ENCODE measurements around the gene TYSND1. TPM values are rescaled to one million over a fixed set of nuclear protein-coding genes. Genes with fewer than 3 reads are reported as not detected.

Gene TYSND1
- total RNA-seq, 2 donors from 2014 or later, result 18.2 to 32.4 TPM

DNA sequence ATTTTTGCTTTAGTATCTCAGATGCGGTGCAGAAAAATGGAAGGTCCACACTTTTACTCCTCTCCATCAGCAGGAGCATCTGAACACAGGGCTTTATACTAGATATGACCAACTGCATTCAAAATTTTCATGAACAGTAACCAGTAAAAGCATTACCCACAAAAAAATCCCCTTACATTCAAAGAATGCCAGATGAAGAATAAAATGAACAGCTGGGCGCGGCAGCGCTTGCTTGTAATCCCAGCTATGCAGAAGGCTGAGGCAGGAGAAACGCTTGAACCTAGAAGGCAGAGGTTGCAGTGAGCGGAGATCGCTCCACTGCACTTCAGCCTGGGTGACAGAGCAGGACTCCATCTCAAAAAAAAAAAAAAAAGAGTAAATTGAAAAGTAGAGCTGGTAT, 20.7 kb upstream of the TYSND1 start:
- H3K27ac ChIP-seq, result no peak overlapping the region
- intact Hi-C loops (cut with DNase I), result no loop called here
- no peak for DNase-seq (ENCODE audit: low spot score)
- WGBS, result 89% methylated on average over 7 of the region's 7 CpGs
- no peaks in the 10 kb centered on the region for H3K9me3 ChIP-seq
- no peak for TF ChIP-seq POLR2AphosphoS5 (IDR thresholded peaks at IDR 0.05)
- no peak for TF ChIP-seq POLR2A (IDR thresholded peaks at IDR 0.05)
- TF ChIP-seq, protein P1, sequence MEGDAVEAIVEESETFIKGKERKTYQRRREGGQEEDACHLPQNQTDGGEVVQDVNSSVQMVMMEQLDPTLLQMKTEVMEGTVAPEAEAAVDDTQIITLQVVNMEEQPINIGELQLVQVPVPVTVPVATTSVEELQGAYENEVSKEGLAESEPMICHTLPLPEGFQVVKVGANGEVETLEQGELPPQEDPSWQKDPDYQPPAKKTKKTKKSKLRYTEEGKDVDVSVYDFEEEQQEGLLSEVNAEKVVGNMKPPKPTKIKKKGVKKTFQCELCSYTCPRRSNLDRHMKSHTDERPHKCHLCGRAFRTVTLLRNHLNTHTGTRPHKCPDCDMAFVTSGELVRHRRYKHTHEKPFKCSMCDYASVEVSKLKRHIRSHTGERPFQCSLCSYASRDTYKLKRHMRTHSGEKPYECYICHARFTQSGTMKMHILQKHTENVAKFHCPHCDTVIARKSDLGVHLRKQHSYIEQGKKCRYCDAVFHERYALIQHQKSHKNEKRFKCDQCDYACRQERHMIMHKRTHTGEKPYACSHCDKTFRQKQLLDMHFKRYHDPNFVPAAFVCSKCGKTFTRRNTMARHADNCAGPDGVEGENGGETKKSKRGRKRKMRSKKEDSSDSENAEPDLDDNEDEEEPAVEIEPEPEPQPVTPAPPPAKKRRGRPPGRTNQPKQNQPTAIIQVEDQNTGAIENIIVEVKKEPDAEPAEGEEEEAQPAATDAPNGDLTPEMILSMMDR (IDR thresholded peaks at IDR 0.05), result no peak
- no peaks in the 10 kb centered on the region for H3K27me3 ChIP-seq (replicated peaks; ENCODE audit: insufficient read depth)
- H3K4me3 ChIP-seq, result no peak overlapping the region
- H3K4me1 ChIP-seq (replicated peaks), result no peaks in the 10 kb centered on the region
- H3K36me3 ChIP-seq, result no peaks in the 10 kb centered on the region

DNA sequence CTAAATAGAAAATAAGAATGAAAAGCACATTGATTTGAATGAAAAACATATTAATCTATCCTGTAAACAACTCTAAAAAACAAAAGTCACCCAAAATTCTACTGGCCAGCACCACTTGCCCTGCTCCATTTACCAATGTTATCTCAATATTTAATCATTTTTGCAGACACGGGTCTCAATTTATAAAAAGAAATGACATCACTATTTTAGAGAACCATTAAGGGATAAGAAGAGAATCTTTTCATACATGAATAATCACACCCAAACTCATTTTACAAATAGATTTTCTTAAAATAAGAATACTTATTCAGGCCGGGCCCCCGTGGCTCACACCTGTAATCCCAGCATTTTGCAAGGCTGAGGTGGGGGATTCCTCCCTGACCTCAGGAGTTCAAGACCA, 19.9 kb upstream of the TYSND1 start:
- Histone ChIP-seq H3K27me3 (replicated peaks; ENCODE audit: insufficient read depth) (no peaks in the 10 kb centered on the region), H3K4me1 (replicated peaks) (no peaks in the 10 kb centered on the region), H3K36me3 (no peaks in the 10 kb centered on the region), H3K4me3 (no peak overlapping the region), H3K27ac (no peak overlapping the region), H3K9me3 (no peaks in the 10 kb centered on the region)
- no peak for DNase-seq (ENCODE audit: low spot score)
- TF ChIP-seq POLR2AphosphoS5 (IDR thresholded peaks at IDR 0.05) (no peak), POLR2A (IDR thresholded peaks at IDR 0.05) (no peak)
- TF ChIP-seq, protein P1 (IDR thresholded peaks at IDR 0.05), result no peak
- 71% methylated on average over 3 of the region's 3 CpGs for WGBS
- intact Hi-C loops (cut with DNase I), result no loop called here

DNA sequence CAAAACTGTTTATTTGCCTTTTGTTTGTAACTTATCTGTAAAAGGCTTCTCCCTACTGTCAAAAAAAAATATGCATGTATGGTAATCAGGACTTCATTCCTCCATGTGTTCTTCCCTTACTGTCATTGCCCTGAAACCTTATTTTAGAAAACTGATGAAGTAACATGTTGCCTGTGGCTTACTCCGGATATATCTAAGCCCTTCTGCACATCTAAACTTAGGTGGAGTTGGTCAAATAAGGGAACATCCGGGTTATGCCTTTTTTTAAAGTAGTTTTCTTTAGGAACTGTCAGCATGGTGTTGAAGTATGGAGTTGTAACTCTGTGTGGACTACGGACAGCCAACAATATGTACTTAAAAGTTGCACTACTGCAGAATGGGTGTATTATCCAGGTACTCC, 17.7 kb upstream of the TYSND1 start:
- 63% methylated on average over 3 of the region's 3 CpGs for WGBS
- Histone ChIP-seq H3K4me3 (no peak overlapping the region), H3K27ac (no peak overlapping the region), H3K36me3 (peaks cover 0 to 2% of the 10 kb centered on the region in 2 donors), H3K4me1 (replicated peaks) (no peaks in the 10 kb centered on the region), H3K9me3 (no peaks in the 10 kb centered on the region), H3K27me3 (replicated peaks; ENCODE audit: insufficient read depth) (no peaks in the 10 kb centered on the region)
- TF ChIP-seq POLR2AphosphoS5 (IDR thresholded peaks at IDR 0.05), result no peak
- no peak for TF ChIP-seq POLR2A (IDR thresholded peaks at IDR 0.05)
- TF ChIP-seq, protein P1 (IDR thresholded peaks at IDR 0.05), result no peak
- no peak for DNase-seq (ENCODE audit: low spot score)
- intact Hi-C loops (cut with DNase I), result no loop called here

DNA sequence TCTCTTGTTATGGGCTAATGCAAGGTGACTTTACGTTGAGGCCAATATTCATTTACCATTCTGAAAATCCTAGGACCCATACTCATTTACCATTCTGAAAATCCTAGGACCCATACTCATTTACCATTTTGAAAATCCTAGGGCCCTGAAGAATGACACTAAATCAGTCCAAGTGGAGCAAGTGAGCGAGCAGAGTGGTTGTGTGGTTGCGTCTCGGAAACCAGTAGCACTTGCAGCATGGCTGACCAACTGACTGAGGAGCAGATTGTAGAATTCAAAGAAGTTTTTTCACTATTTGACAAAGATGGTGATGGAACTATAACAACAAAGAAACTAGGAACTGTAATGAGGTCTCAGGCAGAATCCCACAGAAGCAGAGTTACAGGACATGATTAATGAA, 16.9 kb upstream of the TYSND1 start:
- no peak for DNase-seq (ENCODE audit: low spot score)
- intact Hi-C loops (cut with DNase I), result no loop called here
- H3K4me1 ChIP-seq (replicated peaks), result no peaks in the 10 kb centered on the region
- H3K9me3 ChIP-seq, result no peaks in the 10 kb centered on the region
- no peak for TF ChIP-seq POLR2AphosphoS5 (IDR thresholded peaks at IDR 0.05)
- TF ChIP-seq, protein P1 (IDR thresholded peaks at IDR 0.05), result no peak
- no peak for TF ChIP-seq POLR2A (IDR thresholded peaks at IDR 0.05)
- WGBS, result 93% methylated on average over 4 of the region's 4 CpGs
- no peak overlapping the region for H3K27ac ChIP-seq
- no peak overlapping the region for H3K4me3 ChIP-seq
- H3K27me3 ChIP-seq (replicated peaks; ENCODE audit: insufficient read depth), result no peaks in the 10 kb centered on the region
- peaks cover 0 to 2% of the 10 kb centered on the region in 2 donors for H3K36me3 ChIP-seq

DNA sequence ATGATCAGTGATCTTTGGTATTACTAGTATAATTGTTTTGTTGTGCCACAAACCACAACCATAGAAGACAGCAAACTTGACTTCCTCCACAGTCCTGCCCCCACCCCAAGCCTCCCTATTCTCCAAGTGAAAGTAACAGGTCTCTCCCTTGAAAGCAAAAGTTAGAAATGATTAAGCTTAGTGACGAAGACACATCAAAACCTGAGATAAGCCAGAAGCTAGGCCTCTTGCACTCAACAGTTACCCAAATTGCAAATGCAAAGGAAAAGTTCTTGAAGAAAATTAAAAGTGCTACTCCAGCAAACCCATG, 16.3 kb upstream of the TYSND1 start:
- Histone ChIP-seq H3K27ac (no peak overlapping the region), H3K36me3 (peaks cover 0 to 2% of the 10 kb centered on the region in 2 donors), H3K27me3 (replicated peaks; ENCODE audit: insufficient read depth) (no peaks in the 10 kb centered on the region), H3K4me3 (no peak overlapping the region), H3K9me3 (no peaks in the 10 kb centered on the region), H3K4me1 (replicated peaks) (no peaks in the 10 kb centered on the region)
- WGBS, result 77% methylated on average over 1 of the region's 1 CpG
- intact Hi-C loops (cut with DNase I), result no loop called here
- DNase-seq (ENCODE audit: low spot score), result no peak
- TF ChIP-seq POLR2AphosphoS5 (IDR thresholded peaks at IDR 0.05), result no peak
- TF ChIP-seq, protein P1 (IDR thresholded peaks at IDR 0.05), result no peak
- TF ChIP-seq POLR2A (IDR thresholded peaks at IDR 0.05), result no peak

Data from prostate gland (tissue), 2 donors.